ENCODE measurements around the gene DRG2. TPM values are rescaled to one million over a fixed set of nuclear protein-coding genes. Genes with fewer than 3 reads are reported as not detected.

Gene DRG2
- total RNA-seq, 2 donors from 2014 or later = 17.8 to 30.1 TPM

GRCh38 chr17:18121144-18121910 lies 33.6 kb downstream of the DRG2 start:
- intact Hi-C loops (cut with DNase I) = no loop called here
- TF ChIP-seq CTCF (IDR thresholded peaks at IDR 0.05) (no peak), POLR2A (IDR thresholded peaks at IDR 0.05) (no peak)
- no peak for ATAC-seq
- Histone ChIP-seq H3K27me3 (no peaks in the 10 kb centered on the region), H3K36me3 (replicated peaks in 1 of 2; ENCODE audit: insufficient read depth in 1 of 2, low read depth in 2 of 2) (no peaks in the 10 kb centered on the region), H3K27ac (no peak overlapping the region), H3K4me3 (no peak overlapping the region), H3K4me1 (no peaks in the 10 kb centered on the region), H3K9me3 (no peaks in the 10 kb centered on the region)
- 85 to 93% methylated on average over 29 to 46 of the region's 54 CpGs for WGBS, 2 donors
- DNase-seq = no peak

GRCh38 chr17:18122990-18123753 lies 35.4 kb downstream of the DRG2 start:
- Histone ChIP-seq H3K36me3 (replicated peaks in 1 of 2; ENCODE audit: insufficient read depth in 1 of 2, low read depth in 2 of 2) (no peaks in the 10 kb centered on the region), H3K4me1 (no peaks in the 10 kb centered on the region), H3K27me3 (no peaks in the 10 kb centered on the region), H3K27ac (no peak overlapping the region), H3K4me3 (no peak overlapping the region), H3K9me3 (no peaks in the 10 kb centered on the region)
- 71 to 74% methylated on average over 9 to 29 of the region's 31 CpGs for WGBS, 2 donors
- TF ChIP-seq POLR2A (IDR thresholded peaks at IDR 0.05) = no peak
- no peak for TF ChIP-seq CTCF (IDR thresholded peaks at IDR 0.05)
- DNase-seq (no peak), ATAC-seq (no peak)
- intact Hi-C loops (cut with DNase I) = no loop called here

GRCh38 chr17:18124345-18125126 lies 36.8 kb downstream of the DRG2 start:
- H3K4me1 ChIP-seq = no peaks in the 10 kb centered on the region
- H3K27me3 ChIP-seq = no peaks in the 10 kb centered on the region
- intact Hi-C loops (cut with DNase I) = no loop called here
- no peaks in the 10 kb centered on the region for H3K9me3 ChIP-seq
- H3K36me3 ChIP-seq (replicated peaks in 1 of 2; ENCODE audit: insufficient read depth in 1 of 2, low read depth in 2 of 2) = no peaks in the 10 kb centered on the region
- no peak overlapping the region for H3K27ac ChIP-seq
- TF ChIP-seq CTCF (IDR thresholded peaks at IDR 0.05) (no peak), POLR2A (IDR thresholded peaks at IDR 0.05) (no peak)
- WGBS, 2 donors = 67 to 69% methylated on average over 5 to 11 of the region's 11 CpGs
- no peak for ATAC-seq
- H3K4me3 ChIP-seq = no peak overlapping the region
- DNase-seq = no peak

GRCh38 chr17:18129041-18129502 lies 41.3 kb downstream of the DRG2 start:
- Histone ChIP-seq H3K27ac (no peak overlapping the region), H3K4me1 (no peaks in the 10 kb centered on the region), H3K36me3 (replicated peaks in 1 of 2; ENCODE audit: insufficient read depth in 1 of 2, low read depth in 2 of 2) (no peaks in the 10 kb centered on the region), H3K4me3 (no peak overlapping the region), H3K27me3 (no peaks in the 10 kb centered on the region), H3K9me3 (no peaks in the 10 kb centered on the region)
- 29 to 43% methylated on average over 4 of the region's 4 CpGs for WGBS, 2 donors
- TF ChIP-seq CTCF (IDR thresholded peaks at IDR 0.05) (no peak), POLR2A (IDR thresholded peaks at IDR 0.05) (no peak)
- DNase-seq (peak in 3 of 4 donors; percentile 22 to 60 (median 22)), ATAC-seq (no peak)
- intact Hi-C loops (cut with DNase I) = no loop called here

Data from body of pancreas (tissue), 4 donors.